CD4-positive, alpha-beta T cell treated with Interferon gamma for 1 hour (primary cell): Measurements from ENCODE around the gene GATA2.

Experiments used
- DNase-seq: peaks from one replicate; pipeline ENCODE4 v3.0.0-alpha.2; 2020

Gene GATA2

DNA sequence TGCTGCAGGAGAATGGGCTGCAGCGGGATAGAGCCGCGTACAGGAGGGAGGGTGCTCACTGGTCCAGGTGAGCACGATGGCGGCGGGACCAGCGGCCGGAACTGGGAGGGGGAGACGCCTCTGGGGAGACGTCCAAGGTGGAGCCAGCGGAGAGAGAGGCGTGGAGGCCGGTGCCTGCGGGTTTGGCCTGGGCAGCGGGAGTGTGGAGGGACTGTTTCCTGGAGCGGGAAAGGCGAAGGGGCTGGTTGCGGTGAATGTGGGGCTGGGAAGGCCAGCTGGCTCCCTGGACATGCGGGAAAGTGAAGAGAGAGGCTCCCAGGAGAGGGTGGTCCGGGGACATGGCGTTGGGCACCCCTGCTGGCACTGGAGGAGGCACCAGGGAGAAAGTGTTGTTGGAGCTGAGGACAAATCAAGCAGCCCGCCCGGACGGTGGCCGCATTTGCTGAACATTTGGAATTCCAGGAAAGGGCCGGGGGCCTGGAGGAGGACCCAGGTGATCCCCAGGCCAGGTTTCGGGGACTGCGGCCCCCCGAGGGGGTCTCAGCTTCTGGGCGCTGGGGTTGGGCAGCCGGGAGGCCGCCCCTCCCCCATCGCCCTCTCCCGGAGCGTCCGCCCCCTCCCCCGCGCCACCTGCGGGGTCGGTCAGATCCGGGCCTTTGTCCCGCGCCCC, 60.6 kb downstream of the GATA2 start:
- no peak for DNase-seq

GRCh38 chr3:128431803-128432300, 61.1 kb downstream of the GATA2 start:
- no peak for DNase-seq

- no peak for DNase-seq
Measured at GRCh38 chr3:128430731-128431130, 62.3 kb downstream of the GATA2 start.

- no peak for DNase-seq
Measured at GRCh38 chr3:128430301-128430700, 62.7 kb downstream of the GATA2 start.

DNA sequence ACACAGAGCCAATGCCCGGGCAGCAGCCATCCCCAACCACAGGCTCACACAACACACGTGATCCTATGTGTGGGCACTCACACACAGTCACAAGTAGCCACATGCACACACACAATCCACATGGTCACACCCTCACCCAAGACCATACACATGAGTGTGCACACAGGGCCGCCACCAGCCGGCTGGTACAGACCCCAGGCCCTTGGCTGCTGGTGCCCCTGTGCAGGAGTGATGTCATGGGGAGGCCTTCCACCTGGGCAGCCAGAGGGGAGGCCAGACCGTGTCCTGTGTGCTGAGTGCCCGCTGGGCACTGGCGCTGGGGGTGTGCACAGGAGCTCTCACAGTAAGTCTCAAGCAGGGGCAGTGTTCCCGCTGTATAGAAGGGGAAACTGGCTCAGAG, 63.2 kb downstream of the GATA2 start:
- no peak for DNase-seq
